ELF-1 (cell line): Measurements from ENCODE around the gene ERBIN.
"Not testable (repeated sequence)": the region's sequence is repeated elsewhere in the genome, so short reads cannot be mapped to it uniquely, and the experiment has no call there.

Experiments
- DNase-seq: peaks from one replicate; pipeline ENCODE4 v3.0.0-alpha.2; 2016; ENCODE audit warnings: low read depth, low spot score

Gene ERBIN

GRCh38 chr5:66004216-66004615 is 77.8 kb downstream of the ERBIN start:
- DNase-seq: no peak

- DNase-seq: no peak
Measured at GRCh38 chr5:66009277-66009676, 82.9 kb downstream of the ERBIN start.

GRCh38 chr5:66010476-66010875 is 84.1 kb downstream of the ERBIN start:
- DNase-seq: no peak

DNA sequence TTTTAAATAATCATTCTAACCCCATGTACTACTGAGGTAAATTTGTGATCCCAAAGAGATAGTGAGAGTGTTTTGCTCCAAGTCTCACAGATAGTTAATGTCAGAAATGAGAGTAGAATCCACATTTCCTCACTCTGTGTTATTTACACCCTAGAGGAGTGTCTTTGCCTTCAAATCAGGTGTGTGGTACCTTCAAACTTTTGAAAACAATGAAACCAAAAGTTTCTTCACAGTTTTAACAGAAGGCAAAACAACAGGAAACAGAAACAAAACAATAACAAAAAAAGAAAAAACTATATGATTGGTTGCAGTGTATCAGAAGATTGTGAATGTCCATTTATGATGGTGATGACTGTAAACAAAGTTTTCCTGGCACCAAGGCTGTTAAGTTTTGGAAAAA is 85.9 kb downstream of the ERBIN start:
- DNase-seq: no peak

GRCh38 chr5:66013397-66013796 is 87.0 kb downstream of the ERBIN start:
- no peak for DNase-seq

DNA sequence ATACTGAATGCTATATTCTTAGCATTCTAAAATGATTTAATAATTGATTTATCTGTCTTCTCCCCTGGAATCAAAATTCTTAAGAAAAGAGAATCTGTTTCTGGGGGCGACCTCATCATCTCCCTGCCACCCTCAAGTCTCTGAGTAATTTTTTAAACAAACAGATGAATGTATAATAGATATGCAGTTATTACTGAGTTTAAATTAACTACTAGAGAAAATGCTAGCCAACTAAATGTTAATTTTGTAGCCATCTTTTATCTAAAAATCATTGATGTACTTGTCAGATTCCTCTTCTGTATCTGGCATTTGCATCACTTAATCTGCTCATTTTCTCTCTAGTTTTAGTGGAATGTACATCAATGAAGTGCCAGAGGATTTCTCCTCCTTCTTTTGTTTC is 87.5 kb downstream of the ERBIN start:
- no peak for DNase-seq

DNA sequence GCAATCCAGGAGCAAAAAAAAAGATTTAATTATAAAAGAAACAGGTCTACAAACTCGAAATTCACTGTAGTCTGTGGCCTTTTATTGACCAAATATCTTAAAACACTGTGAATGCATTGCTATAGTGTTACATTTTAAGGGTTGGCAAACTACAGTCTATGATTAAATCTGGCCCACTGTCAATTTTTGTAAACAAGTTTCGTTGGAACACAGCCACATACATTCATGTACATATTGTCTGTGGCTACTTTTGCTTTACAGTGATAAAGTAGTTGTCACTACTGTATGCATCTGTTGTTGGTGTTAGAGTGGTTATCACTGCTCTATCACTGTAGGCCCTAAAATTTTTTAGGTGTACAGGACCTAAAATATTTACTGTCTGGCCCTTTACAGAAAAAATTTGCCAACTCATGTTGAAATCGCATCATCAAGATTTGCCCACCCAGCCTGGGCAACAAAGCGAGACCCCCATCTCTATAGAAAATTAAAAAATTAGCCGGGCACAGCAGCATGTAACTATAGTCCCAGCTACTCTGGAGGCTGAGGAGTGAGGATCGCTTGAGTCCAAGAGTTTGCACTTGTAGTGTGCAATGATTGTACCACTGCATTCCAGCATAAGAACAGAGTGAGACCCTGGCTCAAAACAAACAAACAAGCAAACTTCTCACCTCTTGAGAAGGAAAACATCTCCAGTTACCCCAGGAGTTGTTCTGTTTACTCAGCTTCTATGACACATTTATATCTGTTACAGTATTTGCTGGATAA is 89.0 kb downstream of the ERBIN start:
- no peak for DNase-seq

DNA sequence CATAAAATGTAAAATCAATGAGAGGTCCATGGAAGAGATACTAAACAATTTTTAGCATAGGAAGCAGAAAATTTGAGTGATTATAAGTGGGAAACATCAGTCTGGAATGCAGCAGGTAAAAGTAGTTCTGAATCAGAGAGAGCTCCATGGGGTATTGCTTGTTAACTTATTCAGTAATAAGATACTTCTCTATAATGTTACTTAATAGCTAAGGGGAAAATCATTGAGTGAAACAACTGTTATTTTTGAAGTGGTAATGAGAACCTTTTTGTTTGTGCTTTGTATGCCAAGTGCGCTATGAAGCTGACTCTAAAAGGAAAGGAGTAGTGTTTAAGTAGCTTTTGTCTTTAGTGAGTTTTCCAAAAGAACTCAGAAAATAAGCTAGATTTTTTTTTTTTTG is 95.2 kb downstream of the ERBIN start:
- no peak for DNase-seq

- DNase-seq: no peak
Measured at GRCh38 chr5:66039296-66039695, 112.9 kb downstream of the ERBIN start.

DNA sequence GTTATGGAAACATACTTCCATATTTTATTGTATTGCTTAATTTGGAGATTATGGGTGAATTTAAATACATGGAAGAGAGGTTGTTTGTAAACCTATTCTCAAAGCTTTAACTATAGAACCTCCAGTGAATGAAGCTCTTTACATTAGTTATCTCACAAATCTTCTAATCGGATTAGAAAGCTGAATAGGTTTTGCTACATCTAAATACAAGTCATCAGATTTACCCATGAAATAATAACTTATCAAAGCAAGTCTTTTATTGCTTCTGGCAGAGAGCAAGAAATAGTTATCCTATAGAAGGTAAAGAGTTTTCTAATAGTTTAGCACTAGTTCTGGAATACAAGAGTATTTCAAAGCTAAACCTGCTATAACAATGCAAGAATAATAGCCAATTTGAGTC is 113.3 kb downstream of the ERBIN start:
- DNase-seq: no peak

DNA sequence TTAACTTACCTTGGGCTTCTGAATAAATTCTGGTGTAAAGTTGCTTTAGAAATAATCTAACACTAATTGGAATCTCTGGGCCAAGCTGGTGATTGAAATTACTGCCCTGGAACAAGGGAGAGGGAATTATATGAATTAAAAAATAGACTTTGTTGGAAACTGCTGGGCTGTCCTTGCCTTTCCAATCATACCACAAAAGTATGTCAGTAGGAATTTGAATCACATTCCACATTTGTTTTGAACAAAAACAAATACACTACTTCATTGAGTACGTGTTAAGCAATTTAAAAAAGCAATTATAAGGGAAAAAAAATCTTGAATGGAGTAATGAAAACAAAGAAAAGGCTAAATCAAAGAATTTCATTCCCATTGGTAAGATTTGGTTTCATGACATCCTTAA is 115.3 kb downstream of the ERBIN start:
- no peak for DNase-seq

GRCh38 chr5:66057239-66057638 is 130.9 kb downstream of the ERBIN start:
- DNase-seq: no peak

GRCh38 chr5:66061320-66061719 is 134.9 kb downstream of the ERBIN start:
- not testable (repeated sequence) for DNase-seq

DNA sequence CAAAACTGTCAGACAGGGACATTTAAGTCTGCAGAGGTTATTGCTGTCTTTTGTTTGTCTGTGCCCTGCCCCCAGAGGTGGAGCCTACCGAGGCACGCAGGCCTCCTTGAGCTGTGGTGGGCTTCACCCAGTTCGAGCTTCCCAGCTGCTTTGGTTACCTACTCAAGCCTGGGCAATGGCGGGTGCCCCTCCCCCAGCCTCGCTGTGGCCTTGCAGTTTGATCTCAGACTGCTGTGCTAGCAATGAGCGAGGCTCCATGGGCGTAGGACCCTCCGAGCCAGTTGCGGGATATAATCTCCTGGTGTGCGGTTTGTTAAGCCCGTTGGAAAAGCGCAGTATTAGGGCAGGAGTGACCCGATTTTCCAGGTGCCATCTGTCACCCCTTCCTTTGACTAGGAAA is 136.7 kb downstream of the ERBIN start:
- DNase-seq: not testable (repeated sequence)

DNA sequence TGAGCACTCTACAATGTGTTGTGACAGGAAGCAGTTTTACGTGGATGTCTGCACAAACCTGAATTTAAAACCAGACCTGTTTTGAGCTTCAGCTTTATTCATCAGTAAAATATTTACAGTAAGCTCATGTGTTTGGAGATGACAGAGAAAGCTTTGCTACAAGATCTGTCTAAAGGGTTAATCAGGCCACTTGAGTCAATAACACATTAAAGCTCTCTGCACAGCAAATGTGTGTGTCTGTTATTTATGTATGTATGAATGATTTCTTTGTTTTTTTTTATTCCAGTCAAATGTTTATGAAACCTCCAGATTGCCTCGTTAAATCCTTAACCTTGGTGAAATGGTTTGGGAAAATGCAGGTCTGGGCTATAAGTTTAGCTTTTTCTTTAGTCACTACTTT is 140.5 kb downstream of the ERBIN start:
- DNase-seq: no peak

DNA sequence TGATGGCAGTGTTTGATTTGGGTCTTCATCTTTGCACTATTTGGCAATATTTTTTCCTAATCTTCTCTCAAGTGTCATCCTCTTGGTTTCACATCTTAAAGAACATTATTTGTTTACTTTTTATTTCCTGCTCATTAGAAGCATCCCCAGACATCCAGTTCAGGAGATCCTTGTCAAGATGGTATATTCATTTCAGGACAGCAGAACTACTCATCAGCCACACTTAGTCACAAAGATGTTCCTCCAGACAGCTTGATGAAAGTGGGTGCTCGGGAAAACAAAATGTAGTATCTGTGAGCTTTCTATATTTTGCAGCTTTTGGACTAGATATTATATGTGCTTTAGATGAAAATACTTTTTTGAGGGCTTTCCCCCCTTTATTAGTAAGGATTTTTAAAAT is 145.7 kb downstream of the ERBIN start:
- no peak for DNase-seq

DNA sequence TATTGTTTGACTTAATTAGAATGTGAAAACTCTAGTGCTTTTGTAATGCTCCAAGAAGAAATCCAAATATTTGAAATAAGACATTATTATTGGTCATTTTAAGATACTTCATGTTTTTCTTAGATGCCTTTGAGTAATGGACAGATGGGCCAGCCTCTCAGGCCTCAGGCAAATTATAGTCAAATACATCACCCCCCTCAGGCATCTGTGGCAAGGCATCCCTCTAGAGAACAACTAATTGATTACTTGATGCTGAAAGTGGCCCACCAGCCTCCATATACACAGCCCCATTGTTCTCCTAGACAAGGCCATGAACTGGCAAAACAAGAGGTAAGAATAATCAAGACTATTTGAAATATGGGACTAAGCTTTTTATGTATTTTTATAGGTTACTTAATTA is 148.5 kb downstream of the ERBIN start:
- peak; percentile 6 for DNase-seq

DNA sequence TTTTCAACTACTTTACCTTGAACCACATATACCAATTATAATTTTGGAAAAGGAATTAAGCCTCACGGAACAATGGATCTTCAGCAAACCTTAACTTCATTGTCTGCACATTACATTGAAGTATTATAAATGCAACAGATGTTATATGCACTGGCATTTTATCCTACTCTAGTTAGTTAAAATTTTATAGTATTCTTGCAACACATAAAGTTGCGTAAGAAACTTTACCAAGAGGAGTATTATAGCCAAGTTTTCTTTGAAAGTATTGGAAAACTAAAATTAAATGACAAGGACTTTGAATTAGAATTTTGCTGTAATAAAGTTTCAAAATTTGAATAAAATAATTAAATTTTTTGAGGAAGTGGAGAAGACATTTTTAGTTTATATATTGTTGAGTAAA is 154.3 kb downstream of the ERBIN start:
- DNase-seq: no peak

GRCh38 chr5:66089384-66089783 is 163.0 kb downstream of the ERBIN start:
- DNase-seq: no peak

GRCh38 chr5:66100851-66101250 is 174.5 kb downstream of the ERBIN start:
- DNase-seq: peak; percentile 18

GRCh38 chr5:66113160-66113559 is 186.8 kb downstream of the ERBIN start:
- no peak for DNase-seq

DNA sequence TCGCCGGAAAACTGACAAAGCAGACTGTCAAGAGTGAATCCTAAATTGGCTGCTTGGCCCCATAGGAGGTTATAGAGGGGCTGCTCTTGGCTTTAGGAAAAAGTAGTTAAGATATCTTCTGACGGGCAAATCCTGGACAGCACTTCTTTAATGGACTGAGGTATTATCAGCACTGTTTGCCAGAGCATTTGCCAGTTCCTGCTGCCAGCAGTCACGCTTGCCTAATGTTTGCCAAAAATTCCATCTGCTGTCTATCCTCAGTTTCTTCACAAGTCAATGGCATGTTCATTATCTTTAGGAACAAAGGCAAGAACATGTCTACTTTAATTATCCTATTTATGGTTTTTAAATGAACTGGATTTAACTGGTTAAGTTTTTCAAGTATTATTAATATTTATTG is 191.9 kb downstream of the ERBIN start:
- DNase-seq: no peak

GRCh38 chr5:66122379-66123034 is 196.1 kb downstream of the ERBIN start:
- no peak for DNase-seq
